HG03196 (cell line): ENCODE data around the gene DCK.
"Not testable (repeated sequence)": the region's sequence is repeated elsewhere in the genome, so short reads cannot be mapped to it uniquely, and the experiment has no call there.

Source experiments
- ATAC-seq: cut with Tn5 transposase; IDR thresholded peaks from one replicate; pipeline ENCODE4 v1.9.1; 2021; ENCODE audit not compliant: unreplicated experiment

The DCK gene

GRCh38 chr4:71059573-71059972 is 66.1 kb downstream of the DCK start:
- ATAC-seq, result not testable (repeated sequence)

- no peak for ATAC-seq
These were observed 69.0 kb downstream of the DCK start for GRCh38 chr4:71062436-71062835.

GRCh38 chr4:71063711-71064110 is 70.3 kb downstream of the DCK start:
- no peak for ATAC-seq

GRCh38 chr4:71064521-71064920 is 71.1 kb downstream of the DCK start:
- no peak for ATAC-seq

- ATAC-seq, result no peak
These were observed 72.6 kb downstream of the DCK start for GRCh38 chr4:71065991-71066510.

- ATAC-seq, result no peak
These were observed 73.6 kb downstream of the DCK start for GRCh38 chr4:71066737-71067716.

- no peak for ATAC-seq
These were observed 75.6 kb downstream of the DCK start for GRCh38 chr4:71069063-71069462.

- no peak for ATAC-seq
These were observed 76.6 kb downstream of the DCK start for GRCh38 chr4:71070015-71070414.

- no peak for ATAC-seq
These were observed 81.2 kb downstream of the DCK start for GRCh38 chr4:71074452-71075299.
